Activated CD4-positive, alpha-beta T cell treated with anti-CD3 and anti-CD28 coated beads, Interleukin-2, amount 10 ng/mL, durations not matched to agents 7 days and 5 days (primary cell): ENCODE results near the gene LETM1. TPM values are rescaled to one million over a fixed set of nuclear protein-coding genes. Genes with fewer than 3 reads are reported as not detected.

Experiments
- total RNA-seq, 2 experiments: library from RNA; stranded (reverse); gene quantifications; one replicate each; pipeline ENCODE4 v1.2.3, GENCODE V29; 2021

The LETM1 gene
- total RNA-seq, 2 experiments from 2014 or later = 40.7 to 49.5 TPM

Other genes starting within 250 kb of the LETM1 start
- gene FAM53A, start 171.8 kb downstream of the LETM1 start, total RNA-seq = 1 to 10 TPM in 1 of 2 experiments, under 1 TPM in 1; 0.99 to 1.6 TPM
- 100 to 1,000 TPM; 116 to 137 TPM for gene SLBP, start 143.8 kb downstream of the LETM1 start, total RNA-seq
- 10 to 100 TPM; 20.9 to 22.3 TPM for gene TMEM129, start 134.8 kb downstream of the LETM1 start, total RNA-seq
- gene TACC3, start 134.6 kb downstream of the LETM1 start, total RNA-seq = 100 to 1,000 TPM; 301 to 305 TPM
- under 1 TPM; 0.25 to 0.27 TPM for gene FGFR3, start 62.9 kb downstream of the LETM1 start, total RNA-seq
- gene NSD2, start 15.2 kb upstream of the LETM1 start, total RNA-seq = 100 to 1,000 TPM; 248 to 271 TPM
- gene NELFA, start 152.8 kb upstream of the LETM1 start, total RNA-seq = 10 to 100 TPM; 34.7 to 36.2 TPM
- under 1 TPM in 1 of 2 experiments, not detected in 1; 0.07 TPM for gene NAT8L, start 203.2 kb upstream of the LETM1 start, total RNA-seq